HepG2 (cell line): Measurements from ENCODE around the gene MYO1E. TPM values are rescaled to one million over a fixed set of nuclear protein-coding genes. Genes with fewer than 3 reads are reported as not detected.

Source experiments
- ATAC-seq: fragments of 200-7000 bp; cut with Tn5 transposase; 3 replicates; pipeline ENCODE4 v1.9.1; 2020; ENCODE audit warnings: mild to moderate bottlenecking, moderate library complexity
- BruUV-seq: library from RNA; stranded (reverse); fragments of 400-500 nt; replicated peaks from 2 replicates; lab custom pipeline; 2021; lab: Mats Ljungman, UMichigan
- CTCF ChIA-PET: fragments of 300-600 bp; formaldehyde crosslinking; extraction: SDS; loops from one replicate; lab custom pipeline; 2021; ENCODE audit warnings: low total read pairs, inconsistent platforms, low intra/inter-chr PET ratio; lab: Yijun Ruan, JAX
- POLR2A ChIA-PET: fragments of 350-600 bp; sonication (Branson Sonifier 250); formaldehyde crosslinking; loops from one replicate; lab custom pipeline; 2020; ENCODE audit warnings: antibody characterized with exemption, inconsistent platforms; lab: Yijun Ruan, JAX
- DNase-seq: peaks from one replicate; pipeline ENCODE4 v3.0.0-alpha.2; 2015; ENCODE audit warnings: low spot score
- FAIRE-seq: peaks from 3 replicates; lab custom pipeline; 2011; peaks lifted over from hg19 to GRCh38; lab: Jason Lieb, UNC
- H2AFZ ChIP-seq: one replicate; pipeline ENCODE4 v1.6.1; 2011; ENCODE audit warnings: low read length, inconsistent platforms
- H3K27ac ChIP-seq: fragments of 300-600 bp; 3 replicates; pipeline ENCODE4 v1.8.0; 2011; ENCODE audit warnings: mixed run types, mild to moderate bottlenecking, mixed read lengths, low read length, inconsistent platforms; ENCODE audit not compliant: insufficient read depth; ENCODE audit errors: extremely low read length
- H3K27me3 ChIP-seq, 2 experiments: fragments of 200-600 bp in 1 of 2; 2 replicates in 1 of 2; 3 replicates in 1 of 2; pipeline versions ENCODE4 v1.6.0 to v1.8.0; 2011; ENCODE audit warnings: low read length in 2 of 2, mild to moderate bottlenecking in 2 of 2, moderate library complexity in 2 of 2, inconsistent platforms in 1 of 2; ENCODE audit not compliant: insufficient read depth in 2 of 2, control insufficient read depth in 1 of 2
- H3K36me3 ChIP-seq, 2 experiments: fragments of 200-600 bp in 1 of 2; replicated peaks in 1 of 2; 2 replicates in 1 of 2; 3 replicates in 1 of 2; pipeline versions ENCODE4 v1.5.1 to v1.8.0; 2011; ENCODE audit warnings: low read length in 2 of 2, inconsistent platforms in 1 of 2; ENCODE audit not compliant: insufficient read depth in 2 of 2, control insufficient read depth in 1 of 2
- H3K4me1 ChIP-seq: 2 replicates; pipeline ENCODE4 v1.5.1; 2012; ENCODE audit warnings: low read length, inconsistent platforms; ENCODE audit not compliant: insufficient read depth
- H3K4me2 ChIP-seq: 2 replicates; pipeline ENCODE4 v1.6.0; 2011; ENCODE audit warnings: low read depth, low read length, inconsistent platforms
- H3K4me3 ChIP-seq, 3 experiments: fragments of 200-600 bp in 1 of 3; sonication (generic), shearing (Covaris generic) in 1 of 3; replicated peaks in 1 of 3; 2 replicates each; pipeline ENCODE4 v1.5.1; 2011 to 2016; ENCODE audit warnings: low read length in 3 of 3, inconsistent platforms in 2 of 3, low read depth in 2 of 3, mild to moderate bottlenecking in 2 of 3, control low read depth in 1 of 3, mixed read lengths in 1 of 3; ENCODE audit not compliant: insufficient read depth in 1 of 3
- H3K79me2 ChIP-seq: one replicate; pipeline ENCODE4 v1.6.1; 2011; ENCODE audit warnings: low read length, inconsistent platforms; ENCODE audit not compliant: insufficient read depth
- H3K9ac ChIP-seq: 2 replicates; pipeline ENCODE4 v1.6.0; 2011; ENCODE audit warnings: mild to moderate bottlenecking, low read depth, low read length, inconsistent platforms; ENCODE audit not compliant: insufficient read depth
- H3K9me3 ChIP-seq: 2 replicates; pipeline ENCODE4 v1.5.1; 2012; ENCODE audit warnings: mild to moderate bottlenecking, low read length
- H4K20me1 ChIP-seq: 2 replicates; pipeline ENCODE4 v1.6.0; 2011; ENCODE audit warnings: inconsistent platforms, mild to moderate bottlenecking, low read length, moderate library complexity; ENCODE audit not compliant: insufficient read depth
- ATM ChIP-seq: fragments of 450-650 bp; IDR thresholded peaks from 2 replicates; pipeline ENCODE4 v1.7.1; 2017; ENCODE audit warnings: mild to moderate bottlenecking, borderline replicate concordance
- CBX1 ChIP-seq: IDR thresholded peaks from one replicate; pipeline ENCODE4 v1.6.1; 2016; ENCODE audit warnings: antibody characterized with exemption, low read depth
- CBX5 ChIP-seq: sonication (generic); formaldehyde crosslinking; IDR thresholded peaks from 2 replicates; pipeline ENCODE4 v1.4.0; 2020; ENCODE audit warnings: missing genetic modification reagents, borderline replicate concordance
- GFI1 ChIP-seq: sonication (generic); formaldehyde crosslinking; IDR thresholded peaks from 2 replicates; pipeline ENCODE4 v1.5.0; 2020; ENCODE audit warnings: missing genetic modification reagents, mild to moderate bottlenecking, borderline replicate concordance
- HNRNPH1 ChIP-seq: fragments of 200-400 bp; formaldehyde crosslinking; optimal IDR thresholded peaks from 2 replicates; pipeline ENCODE3; 2017; ENCODE audit warnings: mild to moderate bottlenecking, low read depth, low read length
- KDM5B ChIP-seq: sonication (generic); formaldehyde crosslinking; IDR thresholded peaks from 2 replicates; pipeline ENCODE4 v1.4.0; 2020; ENCODE audit warnings: missing genetic modification reagents, mild to moderate bottlenecking, borderline replicate concordance
- MATR3 ChIP-seq: sonication (generic); formaldehyde crosslinking; IDR thresholded peaks from 2 replicates; pipeline ENCODE4 v1.4.0; 2020; ENCODE audit warnings: missing genetic modification reagents
- PAX8 ChIP-seq: sonication (generic); formaldehyde crosslinking; IDR thresholded peaks from 2 replicates; pipeline ENCODE4 v1.8.0; 2022; ENCODE audit warnings: mild to moderate bottlenecking, missing genetic modification reagents, borderline replicate concordance
- PHF5A ChIP-seq: IDR thresholded peaks from one replicate; pipeline ENCODE4 v1.6.1; 2018; ENCODE audit warnings: low read depth, missing genetic modification reagents; ENCODE audit not compliant: unreplicated experiment
- PLRG1 ChIP-seq: fragments of 450-650 bp; conservative IDR thresholded peaks from 2 replicates; pipeline ENCODE4 v1.6.1; 2016
- XRCC5 ChIP-seq: fragments of 200-400 bp; formaldehyde crosslinking; optimal IDR thresholded peaks from 2 replicates; pipeline ENCODE3; 2017; ENCODE audit warnings: mild to moderate bottlenecking, low read length
- ZBTB7B ChIP-seq: sonication (generic); formaldehyde crosslinking; IDR thresholded peaks from 2 replicates; pipeline ENCODE4 v1.4.0; 2020; ENCODE audit warnings: missing genetic modification reagents
- ZNF607 ChIP-seq: sonication (generic); formaldehyde crosslinking; IDR thresholded peaks from 2 replicates; pipeline ENCODE4 v1.5.1; 2020; ENCODE audit warnings: missing genetic modification reagents, mild to moderate bottlenecking, borderline replicate concordance
- ZNF615 ChIP-seq: sonication (generic); formaldehyde crosslinking; IDR thresholded peaks from 2 replicates; pipeline ENCODE4 v1.5.0; 2020; ENCODE audit warnings: mild to moderate bottlenecking, missing genetic modification reagents, borderline replicate concordance
- ZSCAN25 ChIP-seq: sonication (generic); formaldehyde crosslinking; IDR thresholded peaks from 2 replicates; pipeline ENCODE4 v1.8.0; 2022; ENCODE audit warnings: mild to moderate bottlenecking, missing genetic modification reagents
- ZZZ3 ChIP-seq: sonication (generic); formaldehyde crosslinking; IDR thresholded peaks from 2 replicates; pipeline ENCODE4 v1.4.0; 2020; ENCODE audit warnings: missing genetic modification reagents, mild to moderate bottlenecking, borderline replicate concordance
- WGBS: methylation state at CpG from one replicate; pipeline ENCODE4 v1.1.6; 2017; ENCODE audit warnings: low lambda C conversion rate; 5-methylcytosine and 5-hydroxymethylcytosine counted together
- in situ Hi-C: cut with HindIII; loops from 2 replicates; pipeline ENCODE4 v1.10.0; 2017; ENCODE audit warnings: low pct_unique_long_range_greater_than_20kb; ENCODE audit not compliant: extremely low pct_ligation_motif_present
- intact Hi-C: fragments of 100-400 bp; cut with micrococcal nuclease; formaldehyde crosslinking; loops from one replicate; pipeline ENCODE4 v1.10.0; 2022; ENCODE audit not compliant: unreplicated experiment
- polyA plus RNA-seq, 8 experiments: library from polyadenylated mRNA; depleted of rRNA in 3 of 8; stranded (reverse) in 7 of 8; unstranded in 1 of 8; fragments of >200 nt; fragmentation: Illumina TruSeq in 4 of 8; extraction: Trizol in 4 of 8; gene quantifications; 2 replicates each; pipeline versions ENCODE4 v1.2.1 to v1.2.3, GENCODE V29; 2011 to 2016; ENCODE audit warnings: low read depth in 4 of 8, missing spikeins in 1 of 8, mixed read lengths in 1 of 8; ENCODE audit not compliant: insufficient read depth in 1 of 8
- total RNA-seq, 5 experiments: library from RNA; depleted of rRNA; stranded (reverse); fragments of >200 nt; fragmentation: Illumina TruSeq; extraction: Trizol; gene quantifications; 2 replicates each; pipeline ENCODE4 v1.2.3, GENCODE V29; 2016; ENCODE audit warnings: low read depth in 1 of 5
- TF ChIP-seq, protein P1 (sequence below): sonication (generic); formaldehyde crosslinking; IDR thresholded peaks from 2 replicates; pipeline ENCODE4 v1.8.0; 2022; ENCODE audit warnings: mild to moderate bottlenecking, missing genetic modification reagents, borderline replicate concordance
- TF ChIP-seq, protein P2 (sequence below): sonication (generic); formaldehyde crosslinking; IDR thresholded peaks from 2 replicates; pipeline ENCODE4 v1.8.1; 2023; ENCODE audit warnings: mild to moderate bottlenecking, missing genetic modification reagents

MYO1E gene
- total and polyA plus RNA-seq, 2 of the 13 experiments (the other 11 are each of a cell fraction or from before 2014, with no cell fraction given), result 15.7 to 25.1 TPM

- TF ChIP-seq ZZZ3 (no peak), PAX8 (CRISPR knock-in tag) (no peak)
- TF ChIP-seq, protein P1, sequence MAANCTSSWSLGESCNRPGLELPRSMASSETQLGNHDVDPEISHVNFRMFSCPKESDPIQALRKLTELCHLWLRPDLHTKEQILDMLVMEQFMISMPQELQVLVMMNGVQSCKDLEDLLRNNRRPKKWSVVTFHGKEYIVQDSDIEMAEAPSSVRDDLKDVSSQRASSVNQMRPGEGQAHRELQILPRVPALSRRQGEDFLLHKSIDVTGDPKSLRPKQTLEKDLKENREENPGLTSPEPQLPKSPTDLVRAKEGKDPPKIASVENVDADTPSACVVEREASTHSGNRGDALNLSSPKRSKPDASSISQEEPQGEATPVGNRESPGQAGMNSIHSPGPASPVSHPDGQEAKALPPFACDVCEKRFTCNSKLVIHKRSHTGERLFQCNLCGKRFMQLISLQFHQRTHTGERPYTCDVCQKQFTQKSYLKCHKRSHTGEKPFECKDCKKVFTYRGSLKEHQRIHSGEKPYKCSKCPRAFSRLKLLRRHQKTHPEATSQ (CRISPR knock-in tag), result no peak
These were observed 42.9 kb downstream of the MYO1E start (continued) for GRCh38 chr15:59329570-59330350.

GRCh38 chr15:59329091-59329490 lies 43.6 kb downstream of the MYO1E start:
- intact Hi-C loops (loop anchor here (10.0 kb wide), 1 partner anchor 54 kb away; no protein-coding TSS in a partner anchor), in situ Hi-C loops (no loop called here)
- no peaks in the 10 kb centered on the region for H3K27me3 ChIP-seq
- 0 out of 2 replicates have a peak overlapping the region, but pooled peaks have one; percentile 3 for H3K4me2 ChIP-seq
- FAIRE-seq, result no peak
- peaks cover 15% of the 10 kb centered on the region for H3K79me2 ChIP-seq
- no peak overlapping the region for H3K9ac ChIP-seq
- TF ChIP-seq GFI1 (CRISPR knock-in tag) (no peak), CBX1 (no peak), ZNF607 (CRISPR knock-in tag) (no peak), CBX5 (CRISPR knock-in tag) (no peak), KDM5B (CRISPR knock-in tag) (no peak), ZSCAN25 (CRISPR knock-in tag) (no peak), ZBTB7B (CRISPR knock-in tag) (no peak), MATR3 (CRISPR knock-in tag) (no peak), XRCC5 (no peak), PHF5A (CRISPR knock-in tag) (no peak), HNRNPH1 (no peak), ATM (no peak), ZNF615 (CRISPR knock-in tag) (no peak), PLRG1 (no peak)
- TF ChIP-seq, protein P2, sequence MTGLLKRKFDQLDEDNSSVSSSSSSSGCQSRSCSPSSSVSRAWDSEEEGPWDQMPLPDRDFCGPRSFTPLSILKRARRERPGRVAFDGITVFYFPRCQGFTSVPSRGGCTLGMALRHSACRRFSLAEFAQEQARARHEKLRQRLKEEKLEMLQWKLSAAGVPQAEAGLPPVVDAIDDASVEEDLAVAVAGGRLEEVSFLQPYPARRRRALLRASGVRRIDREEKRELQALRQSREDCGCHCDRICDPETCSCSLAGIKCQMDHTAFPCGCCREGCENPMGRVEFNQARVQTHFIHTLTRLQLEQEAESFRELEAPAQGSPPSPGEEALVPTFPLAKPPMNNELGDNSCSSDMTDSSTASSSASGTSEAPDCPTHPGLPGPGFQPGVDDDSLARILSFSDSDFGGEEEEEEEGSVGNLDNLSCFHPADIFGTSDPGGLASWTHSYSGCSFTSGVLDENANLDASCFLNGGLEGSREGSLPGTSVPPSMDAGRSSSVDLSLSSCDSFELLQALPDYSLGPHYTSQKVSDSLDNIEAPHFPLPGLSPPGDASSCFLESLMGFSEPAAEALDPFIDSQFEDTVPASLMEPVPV, result no peak
- no peak for ATAC-seq
- no peaks in the 10 kb centered on the region for H4K20me1 ChIP-seq
- DNase-seq, result no peak
- 90% methylated on average over 4 of the region's 4 CpGs for WGBS
- no peaks in the 10 kb centered on the region for H3K9me3 ChIP-seq
- CTCF ChIA-PET, result no interaction called here
- H3K27ac ChIP-seq, result peak overlapping the region; percentile 24
- POLR2A ChIA-PET, result interaction anchor here (0.5 to 1.0 kb wide), 2 partner anchors 44 to 48 kb away, joined by 3 to 4 read pairs; partner anchors contain the start of gene MYO1E
- H3K4me1 ChIP-seq, result peaks cover 65% of the 10 kb centered on the region
- no peak overlapping the region for H2AFZ ChIP-seq
- H3K4me3 ChIP-seq, result no peak overlapping the region
- no TSS peak for BruUV-seq
- no peaks in the 10 kb centered on the region; a peak in 1 of 5 replicates for H3K36me3 ChIP-seq
